GM12878 (cell line): Measurements from ENCODE around the gene PHF14. TPM values are rescaled to one million over a fixed set of nuclear protein-coding genes. Genes with fewer than 3 reads are reported as not detected.

Experiments
- ATAC-seq: fragments of 200-7000 bp; cut with Tn5 transposase; 3 replicates; pipeline ENCODE4 v1.9.1; 2020; ENCODE audit warnings: mild to moderate bottlenecking, moderate library complexity
- BruUV-seq: library from RNA; stranded (reverse); fragments of 400-500 nt; replicated peaks from 2 replicates; lab custom pipeline; 2021; lab: Mats Ljungman, UMichigan
- CTCF ChIA-PET: fragments of 300-600 bp; sonication (Branson Sonifier 250); formaldehyde crosslinking; extraction: SDS; loops from one replicate; lab custom pipeline; 2021; ENCODE audit warnings: inconsistent platforms; lab: Yijun Ruan, JAX
- POLR2A ChIA-PET: fragments of 350-600 bp; formaldehyde crosslinking; extraction: SDS; loops from one replicate; lab custom pipeline; 2021; ENCODE audit warnings: inconsistent platforms; lab: Charles Lee
- RAD21 ChIA-PET: fragments of 300-600 bp; sonication (Branson Sonifier 250); formaldehyde crosslinking; loops from one replicate; lab custom pipeline; 2023; ENCODE audit warnings: antibody characterized with exemption; ENCODE audit not compliant: unreplicated experiment; lab: Charles Lee
- SMC1A ChIA-PET: fragments of 300-600 bp; sonication (Branson Sonifier 250); formaldehyde crosslinking; loops from one replicate; lab custom pipeline; 2023; ENCODE audit not compliant: unreplicated experiment, uncharacterized antibody; lab: Charles Lee
- DNase-seq: peaks from one replicate; pipeline ENCODE4 v3.0.0-alpha.2; 2011; ENCODE audit warnings: low read depth, low spot score
- FAIRE-seq: peaks from 3 replicates; lab custom pipeline; 2011; peaks lifted over from hg19 to GRCh38; lab: Jason Lieb, UNC
- H2AFZ ChIP-seq: 2 replicates; pipeline ENCODE4 v1.6.0; 2011; ENCODE audit warnings: low read depth, low read length, control low read depth; ENCODE audit not compliant: control insufficient read depth
- H3K27ac ChIP-seq: 2 replicates; pipeline ENCODE4 v1.5.1; 2011; ENCODE audit warnings: control low read depth; ENCODE audit not compliant: control insufficient read depth, insufficient read depth
- H3K27me3 ChIP-seq, 2 experiments: replicated peaks in 1 of 2; 2 replicates each; pipeline versions ENCODE4 v1.6.0 to v1.6.1; 2011; ENCODE audit warnings: low read length in 1 of 2; ENCODE audit not compliant: control insufficient read depth in 2 of 2, insufficient read depth in 2 of 2
- H3K36me3 ChIP-seq, 2 experiments: 2 replicates each; pipeline ENCODE4 v1.5.1; 2011; ENCODE audit warnings: low read length in 1 of 2; ENCODE audit not compliant: control insufficient read depth in 2 of 2, insufficient read depth in 2 of 2
- H3K4me1 ChIP-seq: 2 replicates; pipeline ENCODE4 v1.6.1; 2011; ENCODE audit warnings: mild to moderate bottlenecking, low read length, moderate library complexity, mixed read lengths; ENCODE audit not compliant: control insufficient read depth, insufficient read depth
- H3K4me2 ChIP-seq: 2 replicates; pipeline ENCODE4 v1.6.0; 2011; ENCODE audit warnings: control low read depth; ENCODE audit not compliant: control insufficient read depth, insufficient read depth
- H3K4me3 ChIP-seq: fragments of 200-600 bp; sonication (generic); 2 replicates; pipeline ENCODE4 v1.5.1; 2016
- H3K79me2 ChIP-seq: 2 replicates; pipeline ENCODE4 v1.6.0; 2011; ENCODE audit warnings: low read length; ENCODE audit not compliant: control insufficient read depth, insufficient read depth
- H3K9ac ChIP-seq: 2 replicates; pipeline ENCODE4 v1.8.0; 2011; ENCODE audit warnings: low read length, control low read depth, mixed read lengths; ENCODE audit not compliant: control insufficient read depth, insufficient read depth
- H3K9me3 ChIP-seq: replicated peaks from 3 replicates; pipeline ENCODE4 v1.5.1; 2011; ENCODE audit warnings: mild to moderate bottlenecking, low read length; ENCODE audit not compliant: control insufficient read depth, insufficient read depth
- H4K20me1 ChIP-seq: 2 replicates; pipeline ENCODE4 v1.6.0; 2011; ENCODE audit not compliant: control insufficient read depth, insufficient read depth
- ATF7 ChIP-seq: fragments of 450-650 bp; IDR thresholded peaks from 2 replicates; pipeline ENCODE4 v1.6.1; 2016; ENCODE audit warnings: low read depth, mild to moderate bottlenecking
- BMI1 ChIP-seq: fragments of 450-650 bp; IDR thresholded peaks from 2 replicates; pipeline ENCODE4 v1.6.1; 2016; ENCODE audit warnings: mild to moderate bottlenecking, moderate library complexity, borderline replicate concordance
- CREM ChIP-seq: IDR thresholded peaks from 2 replicates; pipeline ENCODE4 v1.6.1; 2014; ENCODE audit warnings: antibody characterized with exemption, low read depth
- ETV6 ChIP-seq, 2 experiments: fragments of 450-650 bp in 1 of 2; IDR thresholded peaks in 1 of 2; conservative IDR thresholded peaks in 1 of 2; 2 replicates each; pipeline ENCODE4 v1.6.1; 2014; ENCODE audit warnings: antibody characterized with exemption in 1 of 2, borderline replicate concordance in 1 of 2, low read depth in 1 of 2, mild to moderate bottlenecking in 1 of 2, moderate library complexity in 1 of 2
- FOS ChIP-seq: IDR thresholded peaks from 3 replicates; pipeline ENCODE4 v1.6.1; 2011; ENCODE audit warnings: borderline replicate concordance; ENCODE audit not compliant: insufficient read length; ENCODE audit errors: extremely low read depth
- GATAD2B ChIP-seq: fragments of 450-650 bp; conservative IDR thresholded peaks from 2 replicates; pipeline ENCODE4 v1.6.1; 2017; ENCODE audit warnings: low read depth, mild to moderate bottlenecking, moderate library complexity
- IKZF1 ChIP-seq: fragments of 450-650 bp; conservative IDR thresholded peaks from 2 replicates; pipeline ENCODE4 v1.6.1; 2017; ENCODE audit warnings: antibody characterized with exemption, mild to moderate bottlenecking
- IRF3 ChIP-seq: fragments of 450-650 bp; IDR thresholded peaks from 2 replicates; pipeline ENCODE4 v1.6.1; 2014; ENCODE audit warnings: mild to moderate bottlenecking
- IRF4 ChIP-seq: IDR thresholded peaks from 2 replicates; pipeline ENCODE4 v1.6.1; 2011; ENCODE audit warnings: low read depth, low read length
- PRDM15 ChIP-seq: fragments of 450-650 bp; formaldehyde crosslinking; IDR thresholded peaks from 2 replicates; pipeline ENCODE4 v1.4.0; 2020; ENCODE audit warnings: mild to moderate bottlenecking, moderate library complexity
- RB1 ChIP-seq: fragments of 450-650 bp; formaldehyde crosslinking; IDR thresholded peaks from 2 replicates; pipeline ENCODE4 v1.6.1; 2017; ENCODE audit warnings: mild to moderate bottlenecking, borderline replicate concordance
- YY1 ChIP-seq: IDR thresholded peaks from 2 replicates; pipeline ENCODE4 v1.6.1; 2011; ENCODE audit warnings: low read depth, mild to moderate bottlenecking, low read length
- ZBTB33 ChIP-seq: fragments of 450-650 bp; IDR thresholded peaks from 2 replicates; pipeline ENCODE4 v1.6.1; 2017; ENCODE audit warnings: mild to moderate bottlenecking
- ZBTB4 ChIP-seq: fragments of 450-650 bp; formaldehyde crosslinking; IDR thresholded peaks from 2 replicates; pipeline ENCODE4 v1.4.0; 2022; ENCODE audit warnings: mild to moderate bottlenecking, moderate library complexity
- WGBS: methylation state at CpG from one replicate; pipeline ENCODE4 v1.1.6; 2016; ENCODE audit warnings: low lambda C conversion rate; ENCODE audit not compliant: insufficient replicate concordance, insufficient coverage; ENCODE audit errors: missing lambda C conversion rate; 5-methylcytosine and 5-hydroxymethylcytosine counted together
- in situ Hi-C: fragments of 300-500 bp; cut with MboI; formaldehyde crosslinking; loops from 9 replicates; pipeline ENCODE4 v1.14.3; 2018; ENCODE audit warnings: mixed read lengths
- intact Hi-C: fragments of 100-400 bp; cut with micrococcal nuclease; formaldehyde crosslinking; loops from one replicate; pipeline ENCODE4 v1.14.2; 2022; ENCODE audit not compliant: unreplicated experiment
- polyA plus RNA-seq, 11 experiments: library from polyadenylated mRNA; depleted of rRNA in 4 of 11; unstranded in 6 of 11; stranded (reverse) in 5 of 11; fragments of >200 nt; fragmentation: Nextera tagmentation in 4 of 11; fragmentation: Illumina TruSeq in 1 of 11; extraction: Ambion mirVana in 4 of 11; extraction: Trizol in 1 of 11; gene quantifications; 1 replicate in 1 of 11; 2 replicates in 10 of 11; pipeline versions ENCODE4 v1.2.1 to v1.2.3, GENCODE V29; 2011 to 2016; ENCODE audit warnings: inconsistent platforms in 2 of 11, missing spikeins in 2 of 11, low read depth in 1 of 11
- total RNA-seq, 4 experiments: library from RNA; depleted of rRNA in 3 of 4; stranded (reverse); fragments of >200 nt in 3 of 4; fragmentation: Illumina TruSeq in 1 of 4; extraction: Trizol in 1 of 4; gene quantifications; 2 replicates each; pipeline versions ENCODE4 v1.2.1 to v1.2.3, GENCODE V29; 2013 to 2021

Gene PHF14
- total and polyA plus RNA-seq, 10 of the 15 experiments (the other 5 are each of a cell fraction or from before 2014, with no cell fraction given), result 21.3 to 47.1 (median 29.9) TPM

GRCh38 chr7:11128498-11128897 lies 154.8 kb downstream of the PHF14 start:
- POLR2A ChIA-PET, result no interaction called here
- no peak overlapping the region for H3K4me3 ChIP-seq
- intact Hi-C loops (no loop called here), in situ Hi-C loops (no loop called here)
- no peak overlapping the region for H3K27ac ChIP-seq
- no peak overlapping the region for H3K4me2 ChIP-seq
- 91% methylated on average over 4 of the region's 4 CpGs for WGBS
- H3K9ac ChIP-seq, result no peak overlapping the region
- DNase-seq (no peak), FAIRE-seq (no peak), ATAC-seq (no peak)
- H3K9me3 ChIP-seq, result no peaks in the 10 kb centered on the region
- no peaks in the 10 kb centered on the region for H3K79me2 ChIP-seq
- RAD21 ChIA-PET, result no interaction called here
- H3K27me3 ChIP-seq, result no peaks in the 10 kb centered on the region
- no peak overlapping the region for H2AFZ ChIP-seq
- CTCF ChIA-PET, result no interaction called here
- no peaks in the 10 kb centered on the region for H3K4me1 ChIP-seq
- BruUV-seq, result no TSS peak
- H4K20me1 ChIP-seq, result no peaks in the 10 kb centered on the region
- SMC1A ChIA-PET, result no interaction called here
- no peaks in the 10 kb centered on the region for H3K36me3 ChIP-seq
- TF ChIP-seq CREM (no peak), GATAD2B (no peak), ZBTB33 (no peak), YY1 (no peak), BMI1 (no peak), ZBTB4 (CRISPR knock-in tag) (no peak), PRDM15 (CRISPR knock-in tag) (no peak), ETV6 (conservative IDR thresholded peaks at IDR 0.05 in 1 of 2, IDR thresholded peaks at IDR 0.05 in 1 of 2; ENCODE audit: borderline replicate concordance in 1 of 2, low read depth in 1 of 2) (no peak), IRF4 (no peak), RB1 (no peak), FOS (no peak), IRF3 (no peak), ATF7 (no peak), IKZF1 (no peak)
